ENCODE data around the gene CTCFL.

DNA sequence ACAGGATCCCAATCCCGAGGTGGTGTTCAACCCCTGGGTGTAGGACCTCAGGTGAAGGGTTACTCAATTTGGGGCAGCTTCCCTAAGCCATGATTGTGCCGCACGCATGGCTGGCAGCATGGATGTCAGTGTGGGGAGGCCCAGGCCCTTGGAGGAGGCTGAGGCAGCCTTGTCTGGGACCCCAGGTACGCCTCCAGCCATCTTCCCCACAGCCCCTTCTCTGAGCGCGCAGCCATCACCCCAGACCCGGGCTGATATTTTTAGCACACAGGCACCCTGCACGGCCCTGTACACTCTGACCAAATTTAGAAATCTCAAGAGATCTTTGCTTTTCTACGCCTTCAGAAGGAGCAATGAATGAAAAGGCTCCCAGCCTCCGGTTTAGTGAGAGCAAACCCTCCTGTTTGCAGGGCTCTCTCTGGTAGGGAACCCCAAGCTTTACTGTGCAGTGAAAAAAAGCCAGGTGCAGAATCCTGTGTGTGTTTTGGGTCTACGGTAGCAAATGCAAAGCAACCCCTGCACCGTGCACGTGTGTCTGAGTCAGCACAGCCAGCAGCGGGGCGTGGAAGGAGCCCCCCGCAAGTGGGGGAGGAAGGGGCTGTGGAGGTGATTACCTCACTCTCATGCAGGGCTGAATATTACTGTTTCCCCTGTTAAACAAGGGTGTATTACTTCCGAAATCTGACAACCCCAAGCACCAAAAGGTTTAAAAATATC is 44.3 kb downstream of the CTCFL start:
- TF ChIP-seq, protein P1, sequence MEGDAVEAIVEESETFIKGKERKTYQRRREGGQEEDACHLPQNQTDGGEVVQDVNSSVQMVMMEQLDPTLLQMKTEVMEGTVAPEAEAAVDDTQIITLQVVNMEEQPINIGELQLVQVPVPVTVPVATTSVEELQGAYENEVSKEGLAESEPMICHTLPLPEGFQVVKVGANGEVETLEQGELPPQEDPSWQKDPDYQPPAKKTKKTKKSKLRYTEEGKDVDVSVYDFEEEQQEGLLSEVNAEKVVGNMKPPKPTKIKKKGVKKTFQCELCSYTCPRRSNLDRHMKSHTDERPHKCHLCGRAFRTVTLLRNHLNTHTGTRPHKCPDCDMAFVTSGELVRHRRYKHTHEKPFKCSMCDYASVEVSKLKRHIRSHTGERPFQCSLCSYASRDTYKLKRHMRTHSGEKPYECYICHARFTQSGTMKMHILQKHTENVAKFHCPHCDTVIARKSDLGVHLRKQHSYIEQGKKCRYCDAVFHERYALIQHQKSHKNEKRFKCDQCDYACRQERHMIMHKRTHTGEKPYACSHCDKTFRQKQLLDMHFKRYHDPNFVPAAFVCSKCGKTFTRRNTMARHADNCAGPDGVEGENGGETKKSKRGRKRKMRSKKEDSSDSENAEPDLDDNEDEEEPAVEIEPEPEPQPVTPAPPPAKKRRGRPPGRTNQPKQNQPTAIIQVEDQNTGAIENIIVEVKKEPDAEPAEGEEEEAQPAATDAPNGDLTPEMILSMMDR (IDR thresholded peaks at IDR 0.05), result no peak
- no peak for TF ChIP-seq EZH2phosphoT487 (IDR thresholded peaks at IDR 0.05)

Measured in neural progenitor cell (in vitro differentiated cells).